Measurements from ENCODE around the gene PGM2L1.

GRCh38 chr11:74384641-74385040 is 13.6 kb downstream of the PGM2L1 start:
- TF ChIP-seq REST (IDR thresholded peaks at IDR 0.05; ENCODE audit: insufficient read depth in 1 of 2, low read depth in 2 of 2, low read length in 2 of 2) (no peak), POLR2AphosphoS5 (IDR thresholded peaks at IDR 0.05; ENCODE audit: low read depth, low read length) (no peak)
